GM11168 (cell line): ENCODE measurements around the gene WDR49.

Experiments used
- in situ Hi-C: fragments of 300-500 bp; cut with MboI; formaldehyde crosslinking; loops from one replicate; pipeline ENCODE4 v1.12.0; 2022; ENCODE audit warnings: low sequenced_read_pairs; ENCODE audit not compliant: unreplicated experiment

The WDR49 gene

DNA sequence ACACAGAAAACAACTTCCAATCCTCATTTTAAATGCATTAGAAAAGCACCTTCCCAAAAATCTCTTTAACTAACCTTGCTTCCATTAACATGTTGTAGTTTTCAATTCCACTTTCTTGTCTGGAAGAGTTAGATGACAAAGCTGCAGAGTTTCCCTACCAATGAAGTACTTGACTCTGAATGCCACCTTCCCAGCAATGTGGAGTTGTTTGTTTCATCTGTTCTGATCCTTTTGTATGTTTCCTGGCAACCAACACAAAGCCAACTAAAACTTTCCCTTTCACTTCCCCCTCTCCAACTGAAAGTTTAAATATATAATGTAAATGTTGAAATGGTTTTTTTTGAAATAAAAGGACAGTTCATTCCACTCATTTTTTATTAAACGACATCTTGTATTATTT lies at the start of gene WDR49:
TSS of gene WDR49 (minus strand) at position 183 of the 400 bp plus-strand sequence. CDS start 517 bp downstream, outside the sequence.
- in situ Hi-C loops = no loop called here

DNA sequence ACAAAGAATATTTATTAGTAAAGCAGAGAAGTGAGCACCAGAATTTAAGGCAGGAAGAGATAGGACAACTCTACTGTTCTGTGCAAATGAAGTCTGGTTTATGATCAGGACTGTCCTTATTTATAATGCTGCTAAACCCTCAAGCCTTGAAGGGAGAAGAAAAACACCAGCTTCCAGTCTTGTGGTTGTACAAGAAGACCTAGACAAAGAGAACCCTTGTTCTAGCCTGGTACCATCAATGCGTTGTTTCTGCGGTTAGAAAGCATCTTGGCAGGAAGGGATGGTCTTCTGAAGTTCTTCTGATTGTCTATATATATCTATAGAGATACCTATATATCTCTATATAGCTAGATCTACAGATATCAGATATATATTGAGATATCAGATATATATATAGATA lies 47.2 kb upstream of the WDR49 start:
- in situ Hi-C loops = no loop called here

DNA sequence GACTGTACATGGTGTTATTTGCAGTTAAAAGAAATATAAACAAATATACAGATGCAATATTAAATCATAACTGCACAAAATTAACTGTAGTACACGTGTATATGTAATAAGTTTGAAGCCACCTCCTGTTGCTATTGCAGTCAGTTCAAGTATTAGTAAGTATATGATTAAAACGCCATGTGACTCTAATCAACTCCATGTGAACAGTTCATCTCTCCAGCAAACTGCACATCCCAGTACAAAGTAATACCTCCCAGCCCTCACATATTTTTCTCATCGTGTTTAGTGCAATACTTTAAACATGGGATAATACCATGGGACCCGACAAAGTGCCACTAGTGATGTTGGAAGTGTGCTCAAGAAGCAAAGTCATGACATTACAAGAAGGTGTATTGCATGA lies 46.3 kb upstream of the WDR49 start:
- in situ Hi-C loops = no loop called here

DNA sequence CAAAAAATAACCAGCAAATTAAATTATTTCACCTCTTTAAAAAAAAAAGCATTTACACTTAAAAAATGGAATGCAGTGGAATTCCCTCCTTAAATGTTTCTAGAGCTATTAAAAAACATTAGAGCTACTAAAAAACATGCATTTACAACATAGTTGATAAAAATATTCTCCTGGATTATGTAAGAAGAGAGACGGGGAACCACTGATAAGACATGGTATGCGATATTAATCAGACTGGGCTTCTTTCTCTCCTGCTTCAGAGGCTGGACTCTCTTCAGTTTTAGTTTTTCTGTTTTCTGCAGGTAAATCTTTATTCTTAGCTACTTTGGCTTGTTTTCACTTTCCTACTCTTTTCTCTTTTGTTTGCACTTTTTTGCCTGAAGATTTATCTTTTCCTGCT lies 40.4 kb upstream of the WDR49 start:
- in situ Hi-C loops = no loop called here

DNA sequence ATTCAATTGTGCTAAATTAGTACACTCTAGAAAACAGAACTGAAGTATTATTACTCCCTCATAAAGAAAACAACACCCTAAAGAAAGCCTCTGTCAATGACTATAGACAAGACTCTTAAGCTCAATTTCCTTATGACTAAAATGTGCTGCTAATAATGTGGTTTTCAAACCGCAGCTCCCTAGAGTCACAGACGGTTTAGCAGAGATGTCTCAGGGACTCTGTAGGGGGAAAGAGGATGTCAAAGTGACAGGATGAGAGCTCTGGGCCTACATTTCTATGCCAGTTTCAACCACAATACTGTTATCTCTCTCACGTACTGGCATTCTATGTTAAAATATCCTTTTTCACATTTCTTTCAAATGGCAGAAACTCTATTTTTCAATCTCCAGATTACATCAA lies 37.6 kb upstream of the WDR49 start:
- in situ Hi-C loops = no loop called here

DNA sequence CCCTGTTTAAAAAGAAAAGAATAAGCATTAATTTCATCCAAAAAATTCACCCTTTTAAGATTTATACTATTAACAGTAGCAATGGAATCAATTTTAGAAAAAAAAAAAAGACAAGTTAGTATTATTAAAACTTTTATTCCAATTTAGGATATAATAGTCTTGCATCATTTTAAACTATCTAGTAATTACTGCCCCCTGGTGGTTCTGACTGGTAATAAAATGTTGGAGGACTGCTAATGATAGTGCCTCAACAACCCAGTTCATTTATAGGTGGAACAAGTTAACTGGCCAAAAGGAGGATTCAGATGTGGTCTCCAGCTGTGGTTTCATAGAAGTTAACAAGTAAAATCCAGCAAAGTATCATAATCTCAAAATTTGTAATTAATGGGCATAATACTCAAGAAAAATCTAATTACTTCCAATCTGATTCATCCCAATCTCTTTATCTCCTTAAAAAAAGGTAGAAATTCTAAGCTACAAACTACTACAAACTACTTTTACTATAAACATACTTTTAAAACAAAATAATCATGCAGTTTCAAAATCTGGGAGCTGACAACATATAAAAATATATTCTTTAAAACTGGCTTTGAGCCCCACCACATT lies 30.7 kb upstream of the WDR49 start:
- in situ Hi-C loops = no loop called here

DNA sequence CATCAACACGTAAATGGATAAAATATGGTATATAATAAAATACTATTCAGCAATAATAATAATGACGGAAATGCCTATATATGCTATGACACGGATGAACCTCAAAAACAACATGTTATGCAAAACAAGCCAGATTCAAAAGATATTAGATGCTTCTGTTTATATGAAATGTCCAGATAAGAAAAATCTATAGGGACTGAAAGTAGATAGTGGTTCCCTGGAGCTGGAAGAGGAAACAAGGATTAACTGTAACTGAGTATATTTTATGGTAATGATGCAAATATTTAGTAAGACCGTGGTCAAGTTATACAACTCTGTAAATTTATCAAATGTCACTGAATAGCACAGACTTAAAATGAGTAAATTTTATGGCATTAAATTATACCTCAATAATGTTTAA lies 25.8 kb upstream of the WDR49 start:
- in situ Hi-C loops = no loop called here

DNA sequence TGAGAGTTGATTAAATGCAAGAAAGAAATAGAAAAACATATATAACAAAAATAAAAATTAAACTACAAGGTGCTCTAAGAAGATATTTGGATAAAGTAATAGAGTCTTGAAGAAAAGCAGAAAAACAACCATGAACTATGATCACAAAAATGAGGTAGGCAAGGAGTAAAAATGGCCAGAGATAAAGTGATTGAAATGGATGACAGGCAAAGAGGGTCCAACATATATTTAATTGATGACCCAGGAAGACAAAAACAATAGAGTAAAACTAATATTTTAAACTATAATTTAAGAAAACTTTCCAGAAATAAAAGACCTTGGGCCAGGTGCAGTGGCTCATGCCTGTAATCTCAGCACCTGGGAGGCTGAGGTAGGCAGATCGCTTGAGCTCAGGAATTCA lies 22.1 kb upstream of the WDR49 start:
- in situ Hi-C loops = no loop called here

DNA sequence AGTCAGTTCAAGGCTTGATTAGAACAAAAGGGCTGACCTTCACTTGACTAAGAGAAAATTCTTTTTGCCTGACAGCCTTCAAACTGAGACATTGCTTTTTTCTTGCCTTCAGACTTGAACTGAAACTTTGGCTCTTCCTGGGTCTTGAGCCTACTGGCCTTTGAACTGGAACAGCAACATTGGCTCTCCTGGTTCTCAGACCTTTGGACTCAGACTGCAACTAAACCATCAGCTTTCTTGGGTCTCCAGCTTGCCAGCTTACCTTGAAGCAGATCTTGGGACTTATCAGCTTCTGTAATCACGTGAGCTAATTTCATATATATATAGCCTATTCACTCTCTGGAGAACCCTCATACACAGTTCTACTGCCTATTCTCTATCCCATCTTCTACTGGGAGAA lies 19.5 kb upstream of the WDR49 start:
- in situ Hi-C loops = no loop called here

DNA sequence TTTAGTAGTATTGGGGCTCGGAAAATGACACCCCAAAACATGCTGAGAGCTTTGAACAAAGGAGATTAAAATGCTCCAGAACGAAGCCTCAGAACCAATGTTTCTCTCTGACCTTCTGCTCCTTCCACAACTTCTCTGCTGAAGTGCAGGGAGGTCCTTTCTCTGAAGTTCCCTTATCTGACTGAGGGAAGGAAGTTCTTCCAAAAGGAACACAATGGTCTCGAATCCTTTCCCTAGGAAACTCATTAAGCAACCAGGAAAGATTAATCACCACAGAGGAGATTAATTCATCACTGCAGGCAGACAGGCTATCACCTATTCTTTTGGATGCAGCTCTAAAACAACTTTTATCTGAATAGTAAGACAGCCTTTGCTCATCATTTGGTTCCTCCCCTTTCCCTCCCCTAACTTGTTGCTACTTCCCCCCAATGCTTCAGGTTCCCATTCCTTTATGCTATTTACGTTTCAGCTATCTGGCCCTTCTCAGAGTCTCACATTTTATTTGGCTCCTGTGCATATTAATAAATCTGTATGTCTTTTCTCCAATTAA lies 18.2 kb upstream of the WDR49 start:
- in situ Hi-C loops = no loop called here

DNA sequence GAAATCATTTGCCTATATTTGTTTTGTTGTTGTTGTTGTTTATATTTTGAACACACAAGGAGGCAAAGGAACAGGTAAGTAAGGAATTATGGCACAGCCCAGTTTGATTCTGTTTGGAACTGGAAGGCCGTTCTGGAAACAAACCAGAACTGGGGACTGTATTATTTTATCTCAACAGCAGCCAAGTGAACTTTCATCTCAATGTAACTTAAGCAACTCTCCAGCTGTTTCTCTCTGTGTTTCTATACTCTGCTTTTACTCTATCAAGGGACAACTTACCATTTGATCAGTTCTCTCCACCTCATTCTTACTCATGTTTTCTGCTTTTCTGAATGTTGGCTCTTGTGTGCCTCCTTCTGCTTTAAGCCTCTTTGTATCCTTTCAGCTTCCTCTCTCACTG lies 16.0 kb upstream of the WDR49 start:
- in situ Hi-C loops = no loop called here

DNA sequence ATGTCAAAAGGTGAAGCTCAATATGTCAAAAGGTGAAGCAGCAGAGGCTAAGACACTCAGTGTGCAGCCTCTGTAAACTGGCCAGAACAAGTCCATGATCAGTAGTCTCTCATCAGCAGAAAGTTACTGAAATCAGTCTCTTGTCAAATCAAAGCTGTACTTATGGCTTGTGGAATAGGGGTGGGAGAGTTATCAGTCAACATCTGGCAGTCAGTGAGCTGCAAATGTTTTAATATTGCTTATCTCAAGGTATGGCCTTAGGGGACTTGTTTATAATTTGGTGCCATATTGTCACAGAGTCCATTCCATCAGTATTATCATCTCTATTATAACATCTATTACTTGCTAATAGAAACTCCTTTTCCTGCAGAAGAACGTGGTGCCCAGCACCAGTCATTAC lies 14.9 kb upstream of the WDR49 start:
- in situ Hi-C loops = no loop called here

DNA sequence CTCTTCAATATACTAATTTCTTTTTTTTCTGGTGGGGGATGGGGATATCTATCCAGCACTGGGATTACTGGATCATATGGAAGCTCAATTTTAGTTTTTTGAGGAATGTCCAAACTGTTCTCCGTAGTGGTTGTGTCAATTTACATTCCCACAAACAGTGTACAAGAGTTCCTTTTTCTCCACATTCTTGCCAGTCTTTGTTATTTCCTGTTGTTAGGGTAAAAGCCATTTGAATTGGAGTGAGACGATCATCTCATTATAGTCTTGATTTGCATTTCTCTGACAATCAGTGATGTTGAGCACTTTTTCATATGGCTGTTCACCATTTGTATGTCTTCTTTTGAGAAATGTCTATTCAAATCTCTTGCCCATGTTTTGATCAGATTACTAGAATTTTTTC lies 12.8 kb upstream of the WDR49 start:
- in situ Hi-C loops = no loop called here

DNA sequence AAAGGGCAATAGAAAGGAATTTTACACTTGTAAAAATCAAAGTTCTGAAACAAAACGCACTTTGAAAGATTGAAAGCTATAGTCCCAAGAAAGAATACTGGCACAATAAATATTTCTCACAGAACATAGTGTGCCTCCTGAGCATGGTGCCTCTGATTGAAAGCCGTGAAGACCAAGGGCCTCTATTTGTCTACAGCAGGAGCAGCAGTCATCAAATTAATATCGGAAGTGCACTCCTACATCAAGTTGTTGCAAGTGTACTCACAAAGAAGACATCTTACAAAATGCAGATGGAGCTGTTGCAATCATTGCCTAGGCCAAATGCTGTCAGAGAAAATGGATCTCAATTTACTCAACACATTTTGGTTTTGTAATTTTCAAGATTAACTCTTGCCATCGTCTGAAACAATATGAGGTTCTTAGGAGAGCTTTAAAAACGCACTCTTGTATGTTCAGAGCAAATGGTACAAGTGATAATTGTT lies 9.2 kb upstream of the WDR49 start:
- in situ Hi-C loops = no loop called here

DNA sequence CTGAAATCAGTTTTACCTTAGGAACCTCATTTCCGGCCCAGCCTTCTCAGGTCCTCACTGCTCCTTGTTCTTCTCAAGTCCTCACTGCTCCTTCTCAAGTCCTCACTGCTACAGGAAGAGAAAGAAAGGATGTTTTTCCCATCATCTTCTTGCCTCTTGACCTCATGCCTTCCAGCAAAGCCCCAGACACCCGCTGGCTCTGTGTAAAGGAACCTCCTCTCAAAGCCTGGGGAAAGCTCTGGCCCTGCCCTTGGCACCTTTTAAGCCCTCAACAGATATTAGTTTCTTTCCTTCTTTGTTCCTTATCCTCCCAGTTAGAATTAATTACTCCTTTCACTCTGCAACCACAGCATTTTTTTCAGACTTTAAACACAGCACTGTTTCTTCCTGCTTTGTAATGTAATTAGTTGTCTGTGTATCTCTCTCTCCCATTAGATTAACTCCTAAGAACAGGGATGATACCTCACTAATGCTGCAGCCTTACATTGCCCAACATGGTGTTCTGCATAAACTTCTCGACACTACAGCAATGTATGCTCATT lies 4.0 kb upstream of the WDR49 start:
- in situ Hi-C loops = no loop called here

DNA sequence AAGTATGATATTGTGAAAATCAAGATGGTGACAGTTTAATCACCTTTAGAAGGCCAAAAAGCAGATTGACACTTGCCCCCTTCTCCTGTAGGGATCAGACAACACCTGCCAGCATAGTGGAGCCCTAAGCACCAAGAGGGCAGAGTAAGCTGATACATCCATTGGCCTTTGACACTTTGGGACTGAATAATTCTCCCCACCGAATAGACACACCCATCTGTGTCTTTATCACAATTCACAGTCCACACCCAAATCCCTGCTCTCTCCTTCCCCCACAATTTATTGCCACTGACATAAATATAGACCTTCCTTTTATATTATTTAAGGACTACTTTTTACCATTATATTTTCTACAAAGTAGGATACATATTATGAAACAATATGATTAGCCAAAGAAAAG lies 3.1 kb upstream of the WDR49 start:
- in situ Hi-C loops = no loop called here

DNA sequence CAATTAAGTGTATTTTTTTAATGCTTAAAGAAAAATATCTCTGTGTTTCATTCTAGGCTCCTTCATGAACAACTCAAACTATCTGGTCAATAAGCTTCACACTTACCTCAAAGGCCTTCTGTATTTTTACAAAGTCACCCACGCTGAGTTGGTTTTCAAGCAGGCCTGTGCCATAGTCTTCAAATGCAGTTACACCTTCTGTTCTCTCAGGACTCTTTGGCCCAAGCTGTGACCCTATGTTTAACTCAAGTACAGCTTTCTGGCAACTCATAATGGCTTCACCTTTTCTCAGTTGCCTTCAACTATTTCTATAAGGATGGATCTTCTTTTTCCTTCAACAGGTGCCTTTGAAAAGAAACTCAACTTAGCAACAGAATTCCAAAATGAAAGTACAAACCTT lies 587 bp downstream of the WDR49 start:
- in situ Hi-C loops = no loop called here

DNA sequence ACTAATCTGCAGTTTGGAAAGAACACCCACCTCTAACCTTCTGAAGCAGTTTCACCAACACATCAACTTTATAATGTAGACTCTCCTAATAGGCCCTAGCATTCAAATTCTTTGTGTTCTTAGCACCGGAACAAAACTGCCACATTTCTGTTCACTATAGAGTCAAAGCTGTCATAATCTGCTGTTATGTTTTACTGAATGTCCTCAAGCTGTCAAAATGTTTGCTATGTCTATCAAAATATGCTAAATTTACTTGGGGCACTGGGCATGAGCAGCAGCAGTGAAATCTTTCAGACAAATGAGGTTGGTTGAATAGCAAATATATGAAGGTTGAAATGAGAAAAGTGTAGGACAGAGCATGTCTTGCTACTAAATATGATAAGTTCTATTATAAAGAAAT lies 1.9 kb downstream of the WDR49 start:
- in situ Hi-C loops = no loop called here

DNA sequence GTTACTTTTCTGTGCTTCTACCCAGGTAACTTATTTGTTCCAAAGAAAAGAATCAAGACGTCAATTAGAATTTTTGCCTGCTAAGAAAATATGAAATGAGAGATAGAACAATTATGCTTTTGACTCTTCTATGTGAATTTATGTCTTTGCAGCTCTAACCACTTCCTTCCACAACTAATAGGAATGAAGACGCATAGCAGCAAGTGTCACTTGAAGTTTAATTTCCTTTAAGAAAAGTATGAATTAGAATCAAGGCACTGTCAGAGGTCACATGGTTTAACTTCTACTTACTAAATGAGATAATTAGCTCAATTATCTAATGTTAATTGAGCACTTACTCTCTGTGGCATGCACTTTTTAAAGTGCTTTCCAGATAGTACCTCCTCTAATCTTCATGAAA lies 3.3 kb downstream of the WDR49 start:
- in situ Hi-C loops = no loop called here

DNA sequence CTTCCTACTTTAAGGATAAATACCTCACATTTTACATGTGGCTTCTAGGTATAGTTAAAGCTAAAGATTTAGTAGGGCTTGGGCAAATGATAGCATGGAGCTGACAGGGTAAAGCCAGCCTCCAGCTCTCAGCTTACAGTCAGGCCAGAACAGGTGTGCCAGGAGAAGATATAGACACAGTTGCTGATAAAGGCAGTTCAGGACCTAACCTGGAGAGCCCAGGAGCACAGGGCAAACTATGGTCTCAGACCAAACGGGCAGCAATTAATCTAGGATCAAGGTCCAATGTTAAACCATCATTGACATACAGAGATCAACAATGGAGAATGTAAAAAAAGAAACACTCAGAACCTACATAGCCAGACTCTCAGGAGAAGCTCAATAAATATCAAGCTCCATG lies 4.0 kb downstream of the WDR49 start:
- in situ Hi-C loops = no loop called here

DNA sequence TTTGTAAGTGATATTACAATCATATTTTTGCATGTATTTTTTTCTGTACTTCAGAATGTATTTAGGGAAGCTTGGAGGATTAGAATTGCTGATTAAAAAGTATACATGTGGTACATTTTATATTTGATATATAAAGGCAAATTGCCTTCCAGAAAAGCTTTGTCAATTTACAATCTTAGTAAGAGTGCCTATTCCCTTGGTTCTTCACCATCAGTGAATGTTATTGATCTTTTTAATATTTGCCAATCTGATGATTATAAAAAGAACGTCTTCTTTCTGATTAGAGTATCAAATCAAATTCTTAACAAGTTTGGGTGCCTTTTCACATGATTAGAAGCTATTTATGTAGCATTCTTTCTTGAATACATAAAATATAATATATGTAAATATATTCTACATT lies 9.1 kb downstream of the WDR49 start:
- in situ Hi-C loops = no loop called here

DNA sequence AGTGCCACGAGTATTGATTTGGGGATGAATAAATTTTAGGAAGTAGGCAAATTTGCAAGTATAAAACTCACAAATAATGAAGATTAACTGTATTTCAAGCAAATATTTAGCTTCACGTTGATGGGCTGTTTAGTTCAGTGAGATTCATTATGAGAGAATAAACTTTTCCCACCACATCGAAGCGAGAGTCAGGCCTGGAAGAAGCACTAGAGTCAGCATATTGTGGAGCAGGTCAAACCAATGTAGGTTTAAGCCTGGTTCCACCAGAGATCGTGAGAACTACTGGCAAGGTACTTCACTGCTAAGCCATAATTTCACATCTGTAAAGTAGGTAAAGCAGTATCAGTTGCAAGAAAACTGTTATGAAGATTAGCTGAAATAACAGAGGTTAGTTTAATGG lies 22.3 kb downstream of the WDR49 start:
- in situ Hi-C loops = no loop called here
